ENCODE data around the gene REXO1. TPM values are rescaled to one million over a fixed set of nuclear protein-coding genes. Genes with fewer than 3 reads are reported as not detected.

REXO1 gene
- total and polyA plus RNA-seq, 2 of the 13 experiments (the other 11 are each of a cell fraction or from before 2014, with no cell fraction given): 5.0 to 11.2 TPM

GRCh38 chr19:1863638-1864479 is 15.6 kb upstream of the REXO1 start:
- POLR2A ChIA-PET: interaction anchor here (0.6 to 1.5 kb wide), 13 partner anchors 10 to 633 kb away, joined by 3 to 13 read pairs (median 4); partner anchors contain the start of genes ABHD17A, ADAT3 and SCAMP4
- Histone ChIP-seq H3K27me3 (ENCODE audit: control insufficient read depth in 1 of 2, insufficient read depth in 2 of 2, low read length in 2 of 2) (no peaks in the 10 kb centered on the region; a peak in 1 of 5 replicates), H3K27ac (ENCODE audit: extremely low read length, insufficient read depth, low read length) (peak overlapping the region; percentile 98), H3K36me3 (replicated peaks in 1 of 2; ENCODE audit: control insufficient read depth in 1 of 2, insufficient read depth in 2 of 2, low read length in 2 of 2) (no peaks in the 10 kb centered on the region), H3K79me2 (ENCODE audit: insufficient read depth, low read length) (peaks cover 38% of the 10 kb centered on the region), H3K4me2 (ENCODE audit: low read depth, low read length) (peak overlapping the region; percentile 94), H3K9me3 (ENCODE audit: low read length) (no peaks in the 10 kb centered on the region), H3K4me1 (ENCODE audit: insufficient read depth, low read length) (peaks cover 64% of the 10 kb centered on the region), H2AFZ (ENCODE audit: low read length) (no peak overlapping the region), H4K20me1 (ENCODE audit: insufficient read depth, low read length) (peaks cover 22% of the 10 kb centered on the region; the same call in 1 of the 2 replicates), H3K9ac (ENCODE audit: insufficient read depth, low read depth, low read length) (peak overlapping the region; percentile 89), H3K4me3 (replicated peaks in 1 of 3; ENCODE audit: insufficient read depth in 1 of 3, low read depth in 2 of 3, low read length in 3 of 3) (peak overlapping the region; percentile 73 to 98 (median 82))
- WGBS (ENCODE audit: low lambda C conversion rate): no CpG with 5 or more reads among the region's 115 CpGs
- intact Hi-C loops (cut with micrococcal nuclease; ENCODE audit: unreplicated experiment) (no loop called here), in situ Hi-C loops (cut with HindIII; ENCODE audit: extremely low pct_ligation_motif_present, low pct_unique_long_range_greater_than_20kb) (no loop called here)
- peak; percentile 48 for ATAC-seq
- DNase-seq (ENCODE audit: low spot score): peak; percentile 85
- no TSS peak for BruUV-seq (replicated peaks)
- CTCF ChIA-PET (ENCODE audit: low intra/inter-chr PET ratio, low total read pairs): interaction anchor here (1.2 kb wide), 1 partner anchor 15 kb away, joined by 3 read pairs; the partner anchor contains the start of gene REXO1
- FAIRE-seq: no peak
- TF ChIP-seq, protein P1, sequence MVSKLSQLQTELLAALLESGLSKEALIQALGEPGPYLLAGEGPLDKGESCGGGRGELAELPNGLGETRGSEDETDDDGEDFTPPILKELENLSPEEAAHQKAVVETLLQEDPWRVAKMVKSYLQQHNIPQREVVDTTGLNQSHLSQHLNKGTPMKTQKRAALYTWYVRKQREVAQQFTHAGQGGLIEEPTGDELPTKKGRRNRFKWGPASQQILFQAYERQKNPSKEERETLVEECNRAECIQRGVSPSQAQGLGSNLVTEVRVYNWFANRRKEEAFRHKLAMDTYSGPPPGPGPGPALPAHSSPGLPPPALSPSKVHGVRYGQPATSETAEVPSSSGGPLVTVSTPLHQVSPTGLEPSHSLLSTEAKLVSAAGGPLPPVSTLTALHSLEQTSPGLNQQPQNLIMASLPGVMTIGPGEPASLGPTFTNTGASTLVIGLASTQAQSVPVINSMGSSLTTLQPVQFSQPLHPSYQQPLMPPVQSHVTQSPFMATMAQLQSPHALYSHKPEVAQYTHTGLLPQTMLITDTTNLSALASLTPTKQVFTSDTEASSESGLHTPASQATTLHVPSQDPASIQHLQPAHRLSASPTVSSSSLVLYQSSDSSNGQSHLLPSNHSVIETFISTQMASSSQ (IDR thresholded peaks at IDR 0.05; ENCODE audit: low read depth): no peak
- TF ChIP-seq, protein P1 (CRISPR knock-in tag; IDR thresholded peaks at IDR 0.05; ENCODE audit: borderline replicate concordance): peak; percentile 29; the same call in 1 of the 2 replicates
- TF ChIP-seq NPAS2 (CRISPR knock-in tag; IDR thresholded peaks at IDR 0.05; ENCODE audit: borderline replicate concordance): peak; percentile 79; the same call in 1 of the 2 replicates
- TF ChIP-seq ZNF235 (CRISPR knock-in tag; IDR thresholded peaks at IDR 0.05; ENCODE audit: borderline replicate concordance): 0 out of 2 replicates have a peak, but pooled peaks have one; percentile 46
- peak; percentile 46 for TF ChIP-seq TAF1 (CRISPR knock-in tag; IDR thresholded peaks at IDR 0.05)
- TF ChIP-seq RXRA (CRISPR knock-in tag; IDR thresholded peaks at IDR 0.05): peak; percentile 48; the same call in 1 of the 2 replicates
- TF ChIP-seq THAP11 (CRISPR knock-in tag; IDR thresholded peaks at IDR 0.05): peak; percentile 54; the same call in 1 of the 2 replicates
- TF ChIP-seq EP300 (IDR thresholded peaks at IDR 0.05; ENCODE audit: low read depth in 2 of 2, low read length in 2 of 2): 0 out of 4 replicates have a peak, but pooled peaks of 1 of the 2 experiments have one; percentile 35
- TF ChIP-seq EP300 (CRISPR knock-in tag; IDR thresholded peaks at IDR 0.05; ENCODE audit: borderline replicate concordance): no peak; the same call in 1 of the 2 replicates
- no peak for TF ChIP-seq ONECUT2 (CRISPR knock-in tag; IDR thresholded peaks at IDR 0.05)
- TF ChIP-seq RARA (CRISPR knock-in tag; IDR thresholded peaks at IDR 0.05): peak; percentile 44
- TF ChIP-seq ZNF574 (CRISPR knock-in tag; IDR thresholded peaks at IDR 0.05): peak; percentile 22; the same call in 1 of the 2 replicates
- TF ChIP-seq ARNTL (CRISPR knock-in tag; IDR thresholded peaks at IDR 0.05): peak; percentile 96
- TF ChIP-seq ZBTB42 (CRISPR knock-in tag; IDR thresholded peaks at IDR 0.05): 0 out of 2 replicates have a peak, but pooled peaks have one; percentile 33
- peak; percentile 36; the same call in 1 of the 2 replicates for TF ChIP-seq HNF4G (IDR thresholded peaks at IDR 0.05; ENCODE audit: borderline replicate concordance, low read depth, low read length)
- no peak for TF ChIP-seq HNF4G (CRISPR knock-in tag; IDR thresholded peaks at IDR 0.05; ENCODE audit: borderline replicate concordance, low read depth)
- peak; percentile 70 for TF ChIP-seq POLR2G (IDR thresholded peaks at IDR 0.05; ENCODE audit: low read depth, low read length)

Measured in HepG2 (cell line).